Suprapubic skin (tissue), 4 donors: ENCODE results near the gene PLXNA2.

Source experiments
- POLR2A ChIP-seq, 2 donors: fragments of 450-650 bp; IDR thresholded peaks; one replicate each; pipeline ENCODE4 v1.6.1; 2017; ENCODE audit warnings: antibody characterized with exemption in 2 of 2, mild to moderate bottlenecking in 2 of 2, moderate library complexity in 2 of 2
- POLR2AphosphoS5 ChIP-seq, 3 donors: sonication (generic); formaldehyde crosslinking; IDR thresholded peaks; one replicate each; pipeline ENCODE4 v1.6.1; 2017; ENCODE audit warnings: antibody characterized with exemption in 3 of 3
- TF ChIP-seq, protein P1 (sequence below), 2 donors: fragments of 200-600 bp in 1 of 2; fragments of 450-650 bp in 1 of 2; sonication (generic) in 1 of 2; IDR thresholded peaks; one replicate each; pipeline ENCODE4 v1.5.1; 2016 to 2019; ENCODE audit warnings: antibody characterized with exemption in 2 of 2, mild to moderate bottlenecking in 1 of 2, moderate library complexity in 1 of 2

DNA sequence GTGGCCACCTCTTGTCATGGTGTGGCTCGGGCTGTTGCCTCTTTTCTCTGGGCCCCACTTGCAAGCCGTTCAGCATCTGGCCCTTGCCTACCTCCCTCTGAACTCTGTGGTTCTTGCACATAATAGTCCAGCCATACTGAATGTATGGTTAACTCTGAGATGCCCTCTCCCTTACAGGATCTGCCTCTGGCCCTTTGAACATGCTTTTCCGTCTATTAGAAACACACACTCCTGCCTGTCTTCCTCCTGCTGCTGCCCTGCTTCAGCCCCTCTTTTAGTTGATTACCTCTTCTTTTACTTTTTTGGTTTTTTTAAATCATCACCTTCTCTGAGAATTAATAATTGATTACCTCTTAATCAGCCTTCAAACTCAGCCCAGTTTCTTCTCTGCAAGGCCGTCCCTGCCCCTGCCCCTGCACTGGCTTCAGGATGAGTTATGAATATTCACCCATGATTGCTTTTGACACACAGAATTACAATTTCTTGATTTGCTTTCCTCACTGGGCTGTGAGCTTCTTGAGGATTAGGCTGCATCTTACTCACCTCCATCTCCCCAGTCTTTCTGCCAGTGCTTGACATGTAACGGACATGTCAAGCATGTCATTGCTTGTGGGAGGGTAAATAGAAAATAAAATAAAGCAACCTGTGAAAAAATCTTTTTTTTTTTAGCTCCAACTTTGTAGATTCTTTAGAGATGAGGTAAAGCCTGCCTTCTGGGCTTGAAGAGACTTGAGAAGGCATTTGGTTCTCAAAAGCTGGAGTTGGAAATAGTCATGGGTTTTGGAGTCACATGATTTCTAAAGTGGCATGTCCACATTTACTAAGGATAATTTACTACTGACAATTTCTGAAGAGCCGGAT is 158.3 kb downstream of the PLXNA2 start:
- TF ChIP-seq POLR2A (IDR thresholded peaks at IDR 0.05) (no peak), POLR2AphosphoS5 (IDR thresholded peaks at IDR 0.05) (no peak)
- TF ChIP-seq, protein P1, sequence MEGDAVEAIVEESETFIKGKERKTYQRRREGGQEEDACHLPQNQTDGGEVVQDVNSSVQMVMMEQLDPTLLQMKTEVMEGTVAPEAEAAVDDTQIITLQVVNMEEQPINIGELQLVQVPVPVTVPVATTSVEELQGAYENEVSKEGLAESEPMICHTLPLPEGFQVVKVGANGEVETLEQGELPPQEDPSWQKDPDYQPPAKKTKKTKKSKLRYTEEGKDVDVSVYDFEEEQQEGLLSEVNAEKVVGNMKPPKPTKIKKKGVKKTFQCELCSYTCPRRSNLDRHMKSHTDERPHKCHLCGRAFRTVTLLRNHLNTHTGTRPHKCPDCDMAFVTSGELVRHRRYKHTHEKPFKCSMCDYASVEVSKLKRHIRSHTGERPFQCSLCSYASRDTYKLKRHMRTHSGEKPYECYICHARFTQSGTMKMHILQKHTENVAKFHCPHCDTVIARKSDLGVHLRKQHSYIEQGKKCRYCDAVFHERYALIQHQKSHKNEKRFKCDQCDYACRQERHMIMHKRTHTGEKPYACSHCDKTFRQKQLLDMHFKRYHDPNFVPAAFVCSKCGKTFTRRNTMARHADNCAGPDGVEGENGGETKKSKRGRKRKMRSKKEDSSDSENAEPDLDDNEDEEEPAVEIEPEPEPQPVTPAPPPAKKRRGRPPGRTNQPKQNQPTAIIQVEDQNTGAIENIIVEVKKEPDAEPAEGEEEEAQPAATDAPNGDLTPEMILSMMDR (IDR thresholded peaks at IDR 0.05): no peak
